IMR-90 (cell line): ENCODE measurements around the gene CWH43. TPM values are rescaled to one million over a fixed set of nuclear protein-coding genes. Genes with fewer than 3 reads are reported as not detected.
"Not testable (repeated sequence)": the region's sequence is repeated elsewhere in the genome, so short reads cannot be mapped to it uniquely, and the experiment has no call there.

Experiments
- ATAC-seq: fragments of 200-7000 bp; cut with Tn5 transposase; 2 replicates; pipeline ENCODE4 v1.9.1; 2020; ENCODE audit warnings: low read depth, mild to moderate bottlenecking, moderate library complexity
- BruUV-seq: library from RNA; stranded (reverse); fragments of 400-500 nt; replicated peaks from 2 replicates; lab custom pipeline; 2021; lab: Mats Ljungman, UMichigan
- CTCF ChIA-PET: fragments of 300-600 bp; formaldehyde crosslinking; extraction: SDS; loops from one replicate; lab custom pipeline; 2021; ENCODE audit warnings: antibody characterized with exemption; lab: Yijun Ruan, JAX
- POLR2A ChIA-PET: fragments of 300-600 bp; sonication (Branson Sonifier 250); formaldehyde crosslinking; loops from one replicate; lab custom pipeline; 2022; ENCODE audit warnings: antibody characterized with exemption; ENCODE audit not compliant: unreplicated experiment; lab: Charles Lee
- DNase-seq: peaks from one replicate; pipeline ENCODE4 v3.0.0; 2013
- H2AFZ ChIP-seq: replicated peaks from 2 replicates; pipeline ENCODE3; 2013; ENCODE audit warnings: low read length, mild to moderate bottlenecking; ENCODE audit not compliant: poor library complexity
- H2AK5ac ChIP-seq: 2 replicates; pipeline ENCODE4 v1.6.1; 2013; ENCODE audit warnings: low read depth, low read length, inconsistent platforms
- H2AK9ac ChIP-seq: replicated peaks from 2 replicates; pipeline ENCODE3; 2013; ENCODE audit warnings: mild to moderate bottlenecking, low read depth, low read length, moderate library complexity; ENCODE audit not compliant: poor library complexity
- H2BK120ac ChIP-seq: 2 replicates; pipeline ENCODE4 v1.6.1; 2013; ENCODE audit warnings: low read depth, low read length, inconsistent platforms
- H2BK15ac ChIP-seq: 3 replicates; pipeline ENCODE4 v1.6.1; 2013; ENCODE audit warnings: low read depth, low read length, inconsistent platforms
- H2BK20ac ChIP-seq: 2 replicates; pipeline ENCODE4 v1.6.1; 2013; ENCODE audit warnings: low read depth, mild to moderate bottlenecking, inconsistent platforms, low read length, moderate library complexity
- H2BK5ac ChIP-seq: 2 replicates; pipeline ENCODE4 v1.6.1; 2013; ENCODE audit warnings: mild to moderate bottlenecking, low read depth, low read length, inconsistent platforms; ENCODE audit not compliant: poor library complexity, severe bottlenecking
- H3K14ac ChIP-seq: replicated peaks from 2 replicates; pipeline ENCODE4 v1.6.1; 2013; ENCODE audit warnings: low read depth, low read length, inconsistent platforms
- H3K18ac ChIP-seq: 2 replicates; pipeline ENCODE4 v1.6.1; 2013; ENCODE audit warnings: low read depth, low read length, control low read depth
- H3K23ac ChIP-seq: 2 replicates; pipeline ENCODE4 v1.6.1; 2013; ENCODE audit warnings: low read depth, low read length, inconsistent platforms
- H3K27ac ChIP-seq: 2 replicates; pipeline ENCODE4 v1.5.1; 2013; ENCODE audit warnings: mild to moderate bottlenecking, control low read depth, low read length; ENCODE audit not compliant: insufficient read depth
- H3K27me3 ChIP-seq: 2 replicates; pipeline ENCODE4 v1.6.1; 2013; ENCODE audit warnings: low read length; ENCODE audit not compliant: control insufficient read depth, insufficient read depth
- H3K36me3 ChIP-seq: 2 replicates; pipeline ENCODE4 v1.6.1; 2013; ENCODE audit warnings: low read length, mixed read lengths; ENCODE audit not compliant: control insufficient read depth, insufficient read depth
- H3K4ac ChIP-seq: 2 replicates; pipeline ENCODE4 v1.6.1; 2013; ENCODE audit warnings: low read depth, low read length, inconsistent platforms
- H3K4me1 ChIP-seq: 2 replicates; pipeline ENCODE4 v1.6.1; 2013; ENCODE audit warnings: low read length, mixed read lengths; ENCODE audit not compliant: control insufficient read depth, insufficient read depth
- H3K4me2 ChIP-seq: 2 replicates; pipeline ENCODE4 v1.6.1; 2013; ENCODE audit warnings: low read depth, mild to moderate bottlenecking, control low read depth, low read length, moderate library complexity
- H3K4me3 ChIP-seq: 2 replicates; pipeline ENCODE4 v1.5.1; 2013; ENCODE audit warnings: low read depth, mild to moderate bottlenecking, control low read depth, low read length, moderate library complexity; ENCODE audit not compliant: insufficient read depth
- H3K56ac ChIP-seq: 2 replicates; pipeline ENCODE4 v1.6.1; 2013; ENCODE audit warnings: low read length, inconsistent platforms; ENCODE audit not compliant: insufficient read depth; ENCODE audit errors: extremely low read depth
- H3K79me1 ChIP-seq, 2 experiments: 2 replicates each; pipeline ENCODE4 v1.6.1; 2013; ENCODE audit warnings: low read length in 2 of 2, inconsistent platforms in 1 of 2, low read depth in 1 of 2
- H3K9ac ChIP-seq: 2 replicates; pipeline ENCODE4 v1.6.1; 2013; ENCODE audit warnings: low read depth, low read length, control low read depth
- H3K9me1 ChIP-seq: 2 replicates; pipeline ENCODE4 v1.6.1; 2013; ENCODE audit warnings: low read length, inconsistent platforms; ENCODE audit not compliant: insufficient read depth
- H3K9me3 ChIP-seq: 2 replicates; pipeline ENCODE4 v1.6.1; 2013; ENCODE audit warnings: low read length; ENCODE audit not compliant: control insufficient read depth, insufficient read depth
- H4K20me1 ChIP-seq: 2 replicates; pipeline ENCODE4 v1.6.1; 2013; ENCODE audit warnings: low read length, inconsistent platforms; ENCODE audit not compliant: insufficient read depth
- H4K5ac ChIP-seq: 2 replicates; pipeline ENCODE4 v1.6.1; 2013; ENCODE audit warnings: mild to moderate bottlenecking, low read depth, low read length, control low read depth
- H4K8ac ChIP-seq, 2 experiments: 2 replicates each; pipeline ENCODE4 v1.6.1; 2013; ENCODE audit warnings: low read depth in 2 of 2, low read length in 2 of 2, control low read depth in 1 of 2, inconsistent platforms in 1 of 2
- H4K91ac ChIP-seq: 2 replicates; pipeline ENCODE4 v1.6.1; 2013; ENCODE audit warnings: low read depth, low read length, inconsistent platforms; ENCODE audit not compliant: insufficient read depth
- WGBS, 2 experiments: methylation state at CpG; one replicate each; pipeline versions ENCODE4 v1.1.5 to v1.1.7; 2013; ENCODE audit warnings: missing lambda C conversion rate in 2 of 2; ENCODE audit not compliant: insufficient read length in 1 of 2; ENCODE audit errors: extremely low coverage in 2 of 2; 5-methylcytosine and 5-hydroxymethylcytosine counted together
- dilution Hi-C: fragments of 300-500 bp; cut with HindIII; formaldehyde crosslinking; loops from one replicate; pipeline ENCODE4 v1.14.3; 2018; ENCODE audit warnings: low sequenced_read_pairs; ENCODE audit not compliant: unreplicated experiment
- in situ Hi-C: fragments of 300-500 bp; cut with MboI; formaldehyde crosslinking; loops from 3 replicates; pipeline ENCODE4 v1.14.3; 2019; ENCODE audit warnings: low sequenced_read_pairs, inconsistent platforms, mixed read lengths
- intact Hi-C: fragments of 100-400 bp; cut with micrococcal nuclease; formaldehyde crosslinking; loops from 2 replicates; pipeline ENCODE4 v1.10.0; 2022
- polyA plus RNA-seq, 3 experiments: library from polyadenylated mRNA; depleted of rRNA; stranded (reverse); fragments of >200 nt; gene quantifications; 2 replicates each; pipeline ENCODE4 v1.2.3, GENCODE V29; 2012; ENCODE audit warnings: low replicate concordance in 1 of 3
- total RNA-seq: library from RNA; depleted of rRNA; stranded (reverse); fragments of >200 nt; gene quantifications from 2 replicates; pipeline ENCODE4 v1.2.3, GENCODE V29; 2012

The CWH43 gene
- total and polyA plus RNA-seq, 2 of the 4 experiments (the other 2 are of a cell fraction) = not detected

- CTCF ChIA-PET, H2BK120ac ChIP-seq, H2AK9ac ChIP-seq, H2BK15ac ChIP-seq, H3K4ac ChIP-seq, H3K27ac ChIP-seq, H3K18ac ChIP-seq, H3K56ac ChIP-seq, H2AK5ac ChIP-seq, H3K14ac ChIP-seq, H4K91ac ChIP-seq, H2BK20ac ChIP-seq, H3K27me3 ChIP-seq, H3K9me1 ChIP-seq, H3K4me1 ChIP-seq, H4K8ac ChIP-seq, intact Hi-C loops, H3K4me3 ChIP-seq, in situ Hi-C loops, POLR2A ChIA-PET, H2AFZ ChIP-seq, BruUV-seq, DNase-seq, H3K4me2 ChIP-seq, H4K20me1 ChIP-seq, H3K9ac ChIP-seq, H3K79me1 ChIP-seq, dilution Hi-C loops, H3K23ac ChIP-seq, H3K36me3 ChIP-seq, H4K5ac ChIP-seq: not testable (repeated sequence)
- Histone ChIP-seq H3K9me3 (peaks cover 27% of the 10 kb centered on the region; the same call in 1 of the 2 replicates), H2BK5ac (peak overlapping the region; percentile 84)
- 46 to 100% methylated on average over 2 to 9 of the region's 9 CpGs for WGBS, 2 experiments
- ATAC-seq = peak; percentile 38
These were observed 111.0 kb downstream of the CWH43 start for GRCh38 chr4:49097071-49097470.

DNA sequence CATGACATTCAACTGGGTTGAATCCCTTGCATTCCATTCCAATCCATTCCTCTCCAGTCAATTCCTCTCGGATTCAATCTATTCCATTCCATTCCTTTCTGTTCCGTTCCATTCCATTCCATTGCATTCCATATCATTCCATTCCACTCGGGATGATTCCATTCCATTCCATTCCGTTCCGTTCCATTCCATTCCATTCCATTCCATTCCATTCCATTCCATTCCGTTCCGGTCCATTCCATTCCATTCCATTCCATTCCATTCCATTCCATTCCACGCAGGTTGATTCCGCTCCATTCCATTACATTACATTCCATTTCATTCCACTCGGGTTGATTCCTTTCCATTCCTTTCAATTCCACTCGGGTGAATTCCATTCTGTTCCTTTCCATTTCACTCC lies 111.4 kb downstream of the CWH43 start:
- H2BK20ac ChIP-seq, intact Hi-C loops: not testable (repeated sequence)

More for the DNA sequence above, 111.4 kb downstream of the CWH43 start:
- H3K27ac ChIP-seq, BruUV-seq, H3K56ac ChIP-seq, in situ Hi-C loops, H3K4me3 ChIP-seq, H4K20me1 ChIP-seq, H2AFZ ChIP-seq, H3K4me2 ChIP-seq, ATAC-seq, H3K27me3 ChIP-seq, H2BK120ac ChIP-seq, H3K36me3 ChIP-seq, H3K4me1 ChIP-seq, H3K9me1 ChIP-seq, POLR2A ChIA-PET, H3K14ac ChIP-seq, H2AK5ac ChIP-seq, DNase-seq, CTCF ChIA-PET, H3K23ac ChIP-seq, H3K9ac ChIP-seq, H2BK15ac ChIP-seq, H2AK9ac ChIP-seq, H4K5ac ChIP-seq, H3K18ac ChIP-seq, H4K8ac ChIP-seq, H3K4ac ChIP-seq, H4K91ac ChIP-seq, dilution Hi-C loops, H3K79me1 ChIP-seq: not testable (repeated sequence)
- Histone ChIP-seq H2BK5ac (peak overlapping the region; percentile 84), H3K9me3 (peaks cover 26% of the 10 kb centered on the region; the same call in 1 of the 2 replicates)
- WGBS, 2 experiments = 48 to 96% methylated on average over 6 to 11 of the region's 11 CpGs
